Fibroblast of pulmonary artery (primary cell): ENCODE data around the gene NRXN3.

Experiments
- DNase-seq: peaks from one replicate; pipeline ENCODE4 v3.0.0-alpha.2; 2010; ENCODE audit warnings: low read depth
- H3K4me3 ChIP-seq: replicated peaks from 2 replicates; pipeline ENCODE4 v1.5.1; 2011; ENCODE audit warnings: low read depth, mild to moderate bottlenecking, control low read depth, low read length, moderate library complexity
- CTCF ChIP-seq: IDR thresholded peaks from 2 replicates; pipeline ENCODE4 v1.5.1; 2011; ENCODE audit warnings: mild to moderate bottlenecking, control low read depth, low read length, inconsistent platforms; ENCODE audit errors: missing control alignments

Gene NRXN3

GRCh38 chr14:78443834-78444233, 273.7 kb downstream of the NRXN3 start:
- DNase-seq, result no peak
- no peak for TF ChIP-seq CTCF
- H3K4me3 ChIP-seq, result no peak overlapping the region

- TF ChIP-seq CTCF, result no peak
- H3K4me3 ChIP-seq, result no peak overlapping the region
- DNase-seq, result no peak
Measured at GRCh38 chr14:78445275-78445674, 275.1 kb downstream of the NRXN3 start.

- TF ChIP-seq CTCF, result no peak
- no peak overlapping the region for H3K4me3 ChIP-seq
Measured at GRCh38 chr14:78446807-78447206, 276.6 kb downstream of the NRXN3 start.

GRCh38 chr14:78448164-78449094, 278.3 kb downstream of the NRXN3 start:
- DNase-seq, result peak; percentile 2
- no peak overlapping the region for H3K4me3 ChIP-seq
- peak; percentile 28 for TF ChIP-seq CTCF

More at GRCh38 chr14:78446807-78447206, 276.6 kb downstream of the NRXN3 start:
- no peak for DNase-seq

- DNase-seq, result no peak
- H3K4me3 ChIP-seq, result no peak overlapping the region
- TF ChIP-seq CTCF, result no peak
Measured at GRCh38 chr14:78450669-78451318, 280.6 kb downstream of the NRXN3 start.

- no peak for TF ChIP-seq CTCF
- no peak overlapping the region for H3K4me3 ChIP-seq
- DNase-seq, result no peak
Measured at GRCh38 chr14:78451319-78451695, 281.1 kb downstream of the NRXN3 start.
